ENCODE data around the gene ZSCAN10. TPM values are rescaled to one million over a fixed set of nuclear protein-coding genes. Genes with fewer than 3 reads are reported as not detected.
"Not testable (repeated sequence)": the region's sequence is repeated elsewhere in the genome, so short reads cannot be mapped to it uniquely, and the experiment has no call there.

Gene ZSCAN10
- total RNA-seq, 2 experiments from 2014 or later, result 0.23 to 0.26 TPM

- no peaks in the 10 kb centered on the region for H3K27me3 Mint-ChIP-seq (ENCODE audit: low read depth)
- no peak overlapping the region for H3K27ac Mint-ChIP-seq
- DNase-seq (no peak), ATAC-seq (no peak)
- ChIA-PET CTCF (interaction anchor here (1.5 to 3.2 kb wide), 2 partner anchors 12 to 40 kb away, joined by 4 to 21 read pairs; no protein-coding TSS in a partner anchor), POLR2A (interaction anchor here (1.0 to 1.3 kb wide), 2 partner anchors 14 to 40 kb away, joined by 3 to 4 read pairs; no protein-coding TSS in a partner anchor)
- no peaks in the 10 kb centered on the region for H3K36me3 Mint-ChIP-seq (ENCODE audit: low read depth)
- H3K4me1 Mint-ChIP-seq (ENCODE audit: low read depth), result peaks cover 60% of the 10 kb centered on the region
- H3K9me3 Mint-ChIP-seq (ENCODE audit: insufficient read depth), result no peaks in the 10 kb centered on the region
- H3K4me3 Mint-ChIP-seq, result no peak overlapping the region
These were observed 10.0 kb downstream of the ZSCAN10 start for GRCh38 chr16:3088925-3089716.

- ChIA-PET POLR2A (interaction anchor here (1.3 kb wide), 1 partner anchor 41 kb away, joined by 3 read pairs; no protein-coding TSS in a partner anchor), CTCF (interaction anchor here (1.5 to 3.2 kb wide), 2 partner anchors 11 to 41 kb away, joined by 4 to 21 read pairs; no protein-coding TSS in a partner anchor)
- DNase-seq (no peak), ATAC-seq (no peak)
- H3K4me3 Mint-ChIP-seq, result no peak overlapping the region
- no peaks in the 10 kb centered on the region for H3K27me3 Mint-ChIP-seq (ENCODE audit: low read depth)
- no peaks in the 10 kb centered on the region for H3K9me3 Mint-ChIP-seq (ENCODE audit: insufficient read depth)
- H3K36me3 Mint-ChIP-seq (ENCODE audit: low read depth), result no peaks in the 10 kb centered on the region
- no peak overlapping the region for H3K27ac Mint-ChIP-seq
- H3K4me1 Mint-ChIP-seq (ENCODE audit: low read depth), result peaks cover 62% of the 10 kb centered on the region
These were observed 10.6 kb downstream of the ZSCAN10 start for GRCh38 chr16:3088450-3088849.

GRCh38 chr16:3087243-3088235 lies 11.6 kb downstream of the ZSCAN10 start:
- ChIA-PET POLR2A (interaction anchor here (1.2 to 1.3 kb wide), 2 partner anchors 10 to 42 kb away, joined by 3 to 5 read pairs; no protein-coding TSS in a partner anchor), CTCF (interaction anchor here (0.8 to 3.2 kb wide), 8 partner anchors 10 to 59 kb away, joined by 3 to 21 read pairs (median 5); no protein-coding TSS in a partner anchor)
- DNase-seq (no peak), ATAC-seq (peak; percentile 30)
- H3K9me3 Mint-ChIP-seq (ENCODE audit: insufficient read depth), result no peaks in the 10 kb centered on the region
- H3K27ac Mint-ChIP-seq, result peak overlapping the region; percentile 55
- no peaks in the 10 kb centered on the region for H3K27me3 Mint-ChIP-seq (ENCODE audit: low read depth)
- peaks cover 57% of the 10 kb centered on the region for H3K4me1 Mint-ChIP-seq (ENCODE audit: low read depth)
- no peak overlapping the region for H3K4me3 Mint-ChIP-seq
- H3K36me3 Mint-ChIP-seq (ENCODE audit: low read depth), result no peaks in the 10 kb centered on the region

GRCh38 chr16:3086596-3087242 lies 12.4 kb downstream of the ZSCAN10 start:
- peak overlapping the region; percentile 55 for H3K27ac Mint-ChIP-seq

GRCh38 chr16:3085868-3086595 lies 13.1 kb downstream of the ZSCAN10 start:
- DNase-seq, result no peak
- ATAC-seq, result no peak
- peaks cover 2% of the 10 kb centered on the region for H3K36me3 Mint-ChIP-seq (ENCODE audit: low read depth)
- H3K4me1 Mint-ChIP-seq (ENCODE audit: low read depth), result peaks cover 50% of the 10 kb centered on the region
- H3K27ac Mint-ChIP-seq, result peak overlapping the region; percentile 52
- no peak overlapping the region for H3K4me3 Mint-ChIP-seq
- CTCF ChIA-PET, result no interaction called here
- POLR2A ChIA-PET, result no interaction called here
- H3K9me3 Mint-ChIP-seq (ENCODE audit: insufficient read depth), result no peaks in the 10 kb centered on the region
- H3K27me3 Mint-ChIP-seq (ENCODE audit: low read depth), result no peaks in the 10 kb centered on the region

More at GRCh38 chr16:3086596-3087242, 12.4 kb downstream of the ZSCAN10 start:
- Mint-ChIP-seq H3K4me1 (ENCODE audit: low read depth) (peaks cover 54% of the 10 kb centered on the region), H3K36me3 (ENCODE audit: low read depth) (no peaks in the 10 kb centered on the region), H3K27me3 (ENCODE audit: low read depth) (no peaks in the 10 kb centered on the region), H3K4me3 (no peak overlapping the region), H3K9me3 (ENCODE audit: insufficient read depth) (no peaks in the 10 kb centered on the region)
- ATAC-seq, result no peak
- CTCF ChIA-PET, result interaction anchor here (0.9 to 3.2 kb wide), 7 partner anchors 9 to 58 kb away, joined by 3 to 21 read pairs (median 5); no protein-coding TSS in a partner anchor
- POLR2A ChIA-PET, result interaction anchor here (1.2 kb wide), 1 partner anchor 9 kb away, joined by 5 read pairs; no protein-coding TSS in a partner anchor
- no peak for DNase-seq

GRCh38 chr16:3084969-3085670 lies 14.0 kb downstream of the ZSCAN10 start:
- ChIA-PET CTCF (no interaction called here), POLR2A (no interaction called here)
- Mint-ChIP-seq H3K36me3 (ENCODE audit: low read depth) (peaks cover 7% of the 10 kb centered on the region), H3K27me3 (ENCODE audit: low read depth) (no peaks in the 10 kb centered on the region), H3K4me1 (ENCODE audit: low read depth) (peaks cover 48% of the 10 kb centered on the region), H3K9me3 (ENCODE audit: insufficient read depth) (peaks cover under 1% of the 10 kb centered on the region), H3K27ac (no peak overlapping the region), H3K4me3 (no peak overlapping the region)
- DNase-seq (no peak), ATAC-seq (no peak)

GRCh38 chr16:3084491-3084890 lies 14.6 kb downstream of the ZSCAN10 start:
- CTCF ChIA-PET, result interaction anchor here (1.9 kb wide), 1 partner anchor 26 kb away, joined by 5 read pairs; no protein-coding TSS in a partner anchor
- Mint-ChIP-seq H3K36me3 (ENCODE audit: low read depth) (peaks cover 13% of the 10 kb centered on the region), H3K27me3 (ENCODE audit: low read depth) (no peaks in the 10 kb centered on the region), H3K4me1 (ENCODE audit: low read depth) (peaks cover 54% of the 10 kb centered on the region), H3K4me3 (no peak overlapping the region), H3K9me3 (ENCODE audit: insufficient read depth) (peaks cover 4% of the 10 kb centered on the region), H3K27ac (no peak overlapping the region)
- DNase-seq (no peak), ATAC-seq (no peak)
- POLR2A ChIA-PET, result interaction anchor here (1.7 kb wide), 1 partner anchor 10 kb away, joined by 5 read pairs; no protein-coding TSS in a partner anchor

GRCh38 chr16:3083408-3083807 lies 15.7 kb downstream of the ZSCAN10 start:
- not testable (repeated sequence) for H3K9me3 Mint-ChIP-seq (ENCODE audit: insufficient read depth); H3K4me3 Mint-ChIP-seq; H3K27me3 Mint-ChIP-seq (ENCODE audit: low read depth); ATAC-seq; DNase-seq; H3K27ac Mint-ChIP-seq
- Mint-ChIP-seq H3K36me3 (ENCODE audit: low read depth) (peaks cover 21% of the 10 kb centered on the region), H3K4me1 (ENCODE audit: low read depth) (peaks cover 59% of the 10 kb centered on the region)
- ChIA-PET CTCF (interaction anchor here (1.4 to 1.9 kb wide), 3 partner anchors 20 to 46 kb away, joined by 3 to 5 read pairs (median 5); no protein-coding TSS in a partner anchor), POLR2A (interaction anchor here (1.7 kb wide), 1 partner anchor 9 kb away, joined by 5 read pairs; no protein-coding TSS in a partner anchor)

GRCh38 chr16:3081957-3082356 lies 17.1 kb downstream of the ZSCAN10 start:
- peaks cover 59% of the 10 kb centered on the region for H3K4me1 Mint-ChIP-seq (ENCODE audit: low read depth)
- DNase-seq; POLR2A ChIA-PET; H3K4me3 Mint-ChIP-seq; H3K27me3 Mint-ChIP-seq (ENCODE audit: low read depth); ATAC-seq: not testable (repeated sequence)
- CTCF ChIA-PET, result interaction anchor here (1.2 kb wide), 1 partner anchor 9 kb away, joined by 3 read pairs; no protein-coding TSS in a partner anchor
- peak overlapping the region; percentile 20 for H3K27ac Mint-ChIP-seq
- peaks cover 33% of the 10 kb centered on the region for H3K36me3 Mint-ChIP-seq (ENCODE audit: low read depth)
- H3K9me3 Mint-ChIP-seq (ENCODE audit: insufficient read depth), result peaks cover 17% of the 10 kb centered on the region

GRCh38 chr16:3080024-3080423 lies 19.1 kb downstream of the ZSCAN10 start:
- DNase-seq (no peak), ATAC-seq (no peak)
- H3K9me3 Mint-ChIP-seq (ENCODE audit: insufficient read depth), result peaks cover 17% of the 10 kb centered on the region
- no peaks in the 10 kb centered on the region for H3K27me3 Mint-ChIP-seq (ENCODE audit: low read depth)
- H3K4me1 Mint-ChIP-seq (ENCODE audit: low read depth), result peaks cover 66% of the 10 kb centered on the region
- ChIA-PET CTCF (interaction anchor here (0.8 to 6.7 kb wide), 7 partner anchors 13 to 50 kb away, joined by 3 to 55 read pairs (median 3); no protein-coding TSS in a partner anchor), POLR2A (interaction anchor here (1.1 kb wide), 1 partner anchor 49 kb away, joined by 3 read pairs; no protein-coding TSS in a partner anchor)
- peak overlapping the region; percentile 43 for H3K27ac Mint-ChIP-seq
- peaks cover 43% of the 10 kb centered on the region for H3K36me3 Mint-ChIP-seq (ENCODE audit: low read depth)
- H3K4me3 Mint-ChIP-seq, result no peak overlapping the region

Measured in activated CD8-positive, alpha-beta T cell treated with anti-CD3 and anti-CD28 coated beads, Interleukin-2, amount 10 ng/mL, durations not matched to agents 7 days and 5 days (primary cell).